CD4-positive, alpha-beta T cell treated with Interleukin-21 for 1 hour (primary cell): ENCODE results near the gene MYH16.

ENCODE experiments used
- DNase-seq: peaks from one replicate; pipeline ENCODE4 v3.0.0-alpha.2; 2020

The MYH16 gene

GRCh38 chr7:99359465-99360154 lies 87.0 kb downstream of the MYH16 start:
- DNase-seq: no peak
